IMR-90 (cell line): Measurements from ENCODE around the gene AGAP1. TPM values are rescaled to one million over a fixed set of nuclear protein-coding genes. Genes with fewer than 3 reads are reported as not detected.

Experiments
- ATAC-seq: fragments of 200-7000 bp; cut with Tn5 transposase; 2 replicates; pipeline ENCODE4 v1.9.1; 2020; ENCODE audit warnings: low read depth, mild to moderate bottlenecking, moderate library complexity
- BruUV-seq: library from RNA; stranded (reverse); fragments of 400-500 nt; replicated peaks from 2 replicates; lab custom pipeline; 2021; lab: Mats Ljungman, UMichigan
- CTCF ChIA-PET: fragments of 300-600 bp; formaldehyde crosslinking; extraction: SDS; loops from one replicate; lab custom pipeline; 2021; ENCODE audit warnings: antibody characterized with exemption; lab: Yijun Ruan, JAX
- POLR2A ChIA-PET: fragments of 300-600 bp; sonication (Branson Sonifier 250); formaldehyde crosslinking; loops from one replicate; lab custom pipeline; 2022; ENCODE audit warnings: antibody characterized with exemption; ENCODE audit not compliant: unreplicated experiment; lab: Charles Lee
- DNase-seq: peaks from one replicate; pipeline ENCODE4 v3.0.0; 2013
- H2AFZ ChIP-seq: replicated peaks from 2 replicates; pipeline ENCODE3; 2013; ENCODE audit warnings: low read length, mild to moderate bottlenecking; ENCODE audit not compliant: poor library complexity
- H2AK5ac ChIP-seq: 2 replicates; pipeline ENCODE4 v1.6.1; 2013; ENCODE audit warnings: low read depth, low read length, inconsistent platforms
- H2AK9ac ChIP-seq: replicated peaks from 2 replicates; pipeline ENCODE3; 2013; ENCODE audit warnings: mild to moderate bottlenecking, low read depth, low read length, moderate library complexity; ENCODE audit not compliant: poor library complexity
- H2BK120ac ChIP-seq: 2 replicates; pipeline ENCODE4 v1.6.1; 2013; ENCODE audit warnings: low read depth, low read length, inconsistent platforms
- H2BK15ac ChIP-seq: 3 replicates; pipeline ENCODE4 v1.6.1; 2013; ENCODE audit warnings: low read depth, low read length, inconsistent platforms
- H2BK20ac ChIP-seq: 2 replicates; pipeline ENCODE4 v1.6.1; 2013; ENCODE audit warnings: low read depth, mild to moderate bottlenecking, inconsistent platforms, low read length, moderate library complexity
- H2BK5ac ChIP-seq: 2 replicates; pipeline ENCODE4 v1.6.1; 2013; ENCODE audit warnings: mild to moderate bottlenecking, low read depth, low read length, inconsistent platforms; ENCODE audit not compliant: poor library complexity, severe bottlenecking
- H3K14ac ChIP-seq: replicated peaks from 2 replicates; pipeline ENCODE4 v1.6.1; 2013; ENCODE audit warnings: low read depth, low read length, inconsistent platforms
- H3K18ac ChIP-seq: 2 replicates; pipeline ENCODE4 v1.6.1; 2013; ENCODE audit warnings: low read depth, low read length, control low read depth
- H3K23ac ChIP-seq: 2 replicates; pipeline ENCODE4 v1.6.1; 2013; ENCODE audit warnings: low read depth, low read length, inconsistent platforms
- H3K27ac ChIP-seq: 2 replicates; pipeline ENCODE4 v1.5.1; 2013; ENCODE audit warnings: mild to moderate bottlenecking, control low read depth, low read length; ENCODE audit not compliant: insufficient read depth
- H3K27me3 ChIP-seq: 2 replicates; pipeline ENCODE4 v1.6.1; 2013; ENCODE audit warnings: low read length; ENCODE audit not compliant: control insufficient read depth, insufficient read depth
- H3K36me3 ChIP-seq: 2 replicates; pipeline ENCODE4 v1.6.1; 2013; ENCODE audit warnings: low read length, mixed read lengths; ENCODE audit not compliant: control insufficient read depth, insufficient read depth
- H3K4ac ChIP-seq: 2 replicates; pipeline ENCODE4 v1.6.1; 2013; ENCODE audit warnings: low read depth, low read length, inconsistent platforms
- H3K4me1 ChIP-seq: 2 replicates; pipeline ENCODE4 v1.6.1; 2013; ENCODE audit warnings: low read length, mixed read lengths; ENCODE audit not compliant: control insufficient read depth, insufficient read depth
- H3K4me2 ChIP-seq: 2 replicates; pipeline ENCODE4 v1.6.1; 2013; ENCODE audit warnings: low read depth, mild to moderate bottlenecking, control low read depth, low read length, moderate library complexity
- H3K4me3 ChIP-seq: 2 replicates; pipeline ENCODE4 v1.5.1; 2013; ENCODE audit warnings: low read depth, mild to moderate bottlenecking, control low read depth, low read length, moderate library complexity; ENCODE audit not compliant: insufficient read depth
- H3K56ac ChIP-seq: 2 replicates; pipeline ENCODE4 v1.6.1; 2013; ENCODE audit warnings: low read length, inconsistent platforms; ENCODE audit not compliant: insufficient read depth; ENCODE audit errors: extremely low read depth
- H3K79me1 ChIP-seq, 2 experiments: 2 replicates each; pipeline ENCODE4 v1.6.1; 2013; ENCODE audit warnings: low read length in 2 of 2, inconsistent platforms in 1 of 2, low read depth in 1 of 2
- H3K9ac ChIP-seq: 2 replicates; pipeline ENCODE4 v1.6.1; 2013; ENCODE audit warnings: low read depth, low read length, control low read depth
- H3K9me1 ChIP-seq: 2 replicates; pipeline ENCODE4 v1.6.1; 2013; ENCODE audit warnings: low read length, inconsistent platforms; ENCODE audit not compliant: insufficient read depth
- H3K9me3 ChIP-seq: 2 replicates; pipeline ENCODE4 v1.6.1; 2013; ENCODE audit warnings: low read length; ENCODE audit not compliant: control insufficient read depth, insufficient read depth
- H4K20me1 ChIP-seq: 2 replicates; pipeline ENCODE4 v1.6.1; 2013; ENCODE audit warnings: low read length, inconsistent platforms; ENCODE audit not compliant: insufficient read depth
- H4K5ac ChIP-seq: 2 replicates; pipeline ENCODE4 v1.6.1; 2013; ENCODE audit warnings: mild to moderate bottlenecking, low read depth, low read length, control low read depth
- H4K8ac ChIP-seq, 2 experiments: 2 replicates each; pipeline ENCODE4 v1.6.1; 2013; ENCODE audit warnings: low read depth in 2 of 2, low read length in 2 of 2, control low read depth in 1 of 2, inconsistent platforms in 1 of 2
- H4K91ac ChIP-seq: 2 replicates; pipeline ENCODE4 v1.6.1; 2013; ENCODE audit warnings: low read depth, low read length, inconsistent platforms; ENCODE audit not compliant: insufficient read depth
- CEBPB ChIP-seq: IDR thresholded peaks from 2 replicates; pipeline ENCODE4 v1.6.1; 2012; ENCODE audit warnings: low read depth, low read length, improper control_type of control experiment
- CHD1 ChIP-seq: IDR thresholded peaks from 2 replicates; pipeline ENCODE4 v1.6.1; 2012; ENCODE audit warnings: low read depth, low read length, improper control_type of control experiment
- CTCF ChIP-seq: conservative IDR thresholded peaks from 2 replicates; pipeline ENCODE4 v1.5.1; 2012; ENCODE audit warnings: mild to moderate bottlenecking, low read depth, low read length, improper control_type of control experiment
- FOS ChIP-seq: fragments of 150-350 bp; IDR thresholded peaks from 2 replicates; pipeline ENCODE4 v1.6.1; 2016; ENCODE audit warnings: low read depth, low read length
- MAFK ChIP-seq: IDR thresholded peaks from 2 replicates; pipeline ENCODE4 v1.6.1; 2012; ENCODE audit warnings: low read depth, low read length, improper control_type of control experiment
- MAZ ChIP-seq: IDR thresholded peaks from 2 replicates; pipeline ENCODE4 v1.6.1; 2012; ENCODE audit warnings: low read depth, mild to moderate bottlenecking, low read length, improper control_type of control experiment, moderate library complexity, borderline replicate concordance
- MXI1 ChIP-seq: IDR thresholded peaks from 2 replicates; pipeline ENCODE4 v1.6.1; 2012; ENCODE audit warnings: low read depth, mild to moderate bottlenecking, low read length, moderate library complexity, borderline replicate concordance
- NFE2L2 ChIP-seq: fragments of 150-350 bp; IDR thresholded peaks from 2 replicates; pipeline ENCODE4 v1.6.1; 2016; ENCODE audit warnings: low read depth, mild to moderate bottlenecking, low read length
- POLR2A ChIP-seq: IDR thresholded peaks from 2 replicates; pipeline ENCODE4 v1.6.1; 2012; ENCODE audit warnings: mild to moderate bottlenecking, low read depth, low read length
- RAD21 ChIP-seq: IDR thresholded peaks from 2 replicates; pipeline ENCODE4 v1.6.1; 2012; ENCODE audit warnings: low read length, improper control_type of control experiment
- SMC3 ChIP-seq: fragments of 150-350 bp; IDR thresholded peaks from 2 replicates; pipeline ENCODE4 v1.6.1; 2016; ENCODE audit warnings: low read depth, mild to moderate bottlenecking, antibody characterized with exemption, low read length, moderate library complexity
- USF2 ChIP-seq: fragments of 150-350 bp; IDR thresholded peaks from 2 replicates; pipeline ENCODE4 v1.6.1; 2017; ENCODE audit warnings: mild to moderate bottlenecking, antibody characterized with exemption, low read length, low read depth
- WGBS, 2 experiments: methylation state at CpG; one replicate each; pipeline versions ENCODE4 v1.1.5 to v1.1.7; 2013; ENCODE audit warnings: missing lambda C conversion rate in 2 of 2; ENCODE audit not compliant: insufficient read length in 1 of 2; ENCODE audit errors: extremely low coverage in 2 of 2; 5-methylcytosine and 5-hydroxymethylcytosine counted together
- dilution Hi-C: fragments of 300-500 bp; cut with HindIII; formaldehyde crosslinking; loops from one replicate; pipeline ENCODE4 v1.14.3; 2018; ENCODE audit warnings: low sequenced_read_pairs; ENCODE audit not compliant: unreplicated experiment
- in situ Hi-C: fragments of 300-500 bp; cut with MboI; formaldehyde crosslinking; loops from 3 replicates; pipeline ENCODE4 v1.14.3; 2019; ENCODE audit warnings: low sequenced_read_pairs, inconsistent platforms, mixed read lengths
- intact Hi-C: fragments of 100-400 bp; cut with micrococcal nuclease; formaldehyde crosslinking; loops from 2 replicates; pipeline ENCODE4 v1.10.0; 2022
- polyA plus RNA-seq, 3 experiments: library from polyadenylated mRNA; depleted of rRNA; stranded (reverse); fragments of >200 nt; gene quantifications; 2 replicates each; pipeline ENCODE4 v1.2.3, GENCODE V29; 2012; ENCODE audit warnings: low replicate concordance in 1 of 3
- total RNA-seq: library from RNA; depleted of rRNA; stranded (reverse); fragments of >200 nt; gene quantifications from 2 replicates; pipeline ENCODE4 v1.2.3, GENCODE V29; 2012

The AGAP1 gene
- total and polyA plus RNA-seq, 2 of the 4 experiments (the other 2 are of a cell fraction), result 15.1 to 16.4 TPM

GRCh38 chr2:236092714-236093113 lies 598.9 kb downstream of the AGAP1 start:
- no peak overlapping the region for H3K9ac ChIP-seq
- no peak overlapping the region for H2BK20ac ChIP-seq
- no peak overlapping the region for H3K4me3 ChIP-seq
- no peak overlapping the region for H2AK5ac ChIP-seq
- no peak overlapping the region for H4K5ac ChIP-seq
- intact Hi-C loops (no loop called here), dilution Hi-C loops (no loop called here), in situ Hi-C loops (no loop called here)
- no peak overlapping the region for H2BK5ac ChIP-seq
- ATAC-seq (no peak), DNase-seq (no peak)
- H3K36me3 ChIP-seq, result no peaks in the 10 kb centered on the region
- no peak overlapping the region for H3K56ac ChIP-seq
- WGBS, 2 experiments, result 100% methylated on average over 1 of the region's 4 CpGs; no CpG with 5 or more reads in 1 of the 2 experiments
- H3K18ac ChIP-seq, result no peak overlapping the region
- H4K91ac ChIP-seq, result no peak overlapping the region
- no peak for TF ChIP-seq RAD21
- TF ChIP-seq USF2, result no peak
- no peak for TF ChIP-seq CTCF
- no peak for TF ChIP-seq CHD1
- no peak for TF ChIP-seq SMC3
- TF ChIP-seq NFE2L2, result no peak
- TF ChIP-seq POLR2A, result no peak
- no peak for TF ChIP-seq MAZ
- no peak for TF ChIP-seq CEBPB
- no peak for TF ChIP-seq MXI1
- TF ChIP-seq MAFK, result no peak
- no peak for TF ChIP-seq FOS
- H2AK9ac ChIP-seq, result no peak overlapping the region
- no peak overlapping the region for H4K8ac ChIP-seq
- H3K27ac ChIP-seq, result no peak overlapping the region
- H2BK120ac ChIP-seq, result no peak overlapping the region
- no peak overlapping the region for H3K14ac ChIP-seq
- H4K20me1 ChIP-seq, result no peaks in the 10 kb centered on the region
- no peak overlapping the region for H2AFZ ChIP-seq
- no peak overlapping the region for H3K23ac ChIP-seq
- no peak overlapping the region for H3K4ac ChIP-seq
- H3K27me3 ChIP-seq, result no peaks in the 10 kb centered on the region
- peaks cover 2% of the 10 kb centered on the region; the same call in 1 of the 2 replicates for H3K9me1 ChIP-seq
- POLR2A ChIA-PET, result no interaction called here
- BruUV-seq, result no TSS peak
- no peaks in the 10 kb centered on the region for H3K9me3 ChIP-seq
- CTCF ChIA-PET, result no interaction called here
- H3K79me1 ChIP-seq, result no peaks in the 10 kb centered on the region
- H2BK15ac ChIP-seq, result no peak overlapping the region
- no peaks in the 10 kb centered on the region for H3K4me1 ChIP-seq
- no peak overlapping the region for H3K4me2 ChIP-seq
